ENCODE results near the gene GOLGA8G.
"Not testable (repeated sequence)": the region's sequence is repeated elsewhere in the genome, so short reads cannot be mapped to it uniquely, and the experiment has no call there.

Gene GOLGA8G, protein sequence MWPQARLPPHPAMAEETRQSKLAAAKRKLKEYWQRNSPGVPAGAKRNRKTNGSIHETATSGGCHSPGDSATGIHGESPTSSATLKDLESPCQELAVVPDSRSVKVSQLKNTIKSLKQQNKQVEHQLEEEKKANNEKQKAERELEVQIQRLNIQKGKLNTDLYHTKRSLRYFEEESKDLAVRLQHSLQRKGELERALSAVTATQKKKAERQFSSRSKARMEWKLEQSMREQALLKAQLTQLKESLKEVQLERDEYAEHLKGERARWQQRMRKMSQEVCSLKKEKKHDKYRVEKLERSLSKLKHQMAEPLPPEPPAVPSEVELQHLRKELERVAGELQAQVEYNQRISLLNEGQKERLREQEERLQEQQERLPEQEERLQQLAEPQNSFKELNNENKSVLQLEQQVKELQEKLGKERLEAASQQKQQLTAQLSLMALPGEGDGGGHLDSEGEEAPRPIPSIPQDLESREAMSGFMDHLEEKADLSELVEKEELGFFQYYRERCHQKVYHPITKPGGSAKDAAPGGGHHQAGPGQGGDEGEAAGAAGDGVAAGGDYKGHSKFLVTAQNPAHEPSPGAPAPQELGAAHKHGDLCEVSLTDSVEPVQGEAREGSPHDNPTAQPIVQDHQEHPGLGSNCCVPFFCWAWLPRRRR

DNA sequence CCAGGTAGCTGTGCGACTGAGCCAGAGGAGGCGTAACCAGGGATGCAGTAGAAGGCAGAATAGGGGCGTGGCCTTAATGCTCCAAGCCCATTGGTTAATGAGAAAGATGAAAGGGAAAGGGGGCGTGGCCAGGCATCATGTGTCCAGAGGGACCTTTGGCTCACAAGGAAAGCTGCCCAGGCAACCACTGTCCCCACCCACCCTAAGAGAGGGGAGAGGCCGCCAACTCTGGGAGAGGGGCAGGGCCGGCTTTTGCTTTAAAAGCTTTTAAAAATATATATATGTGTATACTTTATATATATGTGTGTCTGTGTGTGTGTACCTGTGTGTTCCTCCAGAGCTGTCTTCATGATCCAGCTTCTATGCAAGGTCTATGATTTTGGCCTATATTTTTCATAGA, at the start of gene GOLGA8G:
Gene GOLGA8G, minus strand, starts transcription at position 18 of the 400 bp plus-strand sequence. CDS start 62 bp downstream, outside the sequence.
- not testable (repeated sequence) for DNase-seq (ENCODE audit: low spot score)

DNA sequence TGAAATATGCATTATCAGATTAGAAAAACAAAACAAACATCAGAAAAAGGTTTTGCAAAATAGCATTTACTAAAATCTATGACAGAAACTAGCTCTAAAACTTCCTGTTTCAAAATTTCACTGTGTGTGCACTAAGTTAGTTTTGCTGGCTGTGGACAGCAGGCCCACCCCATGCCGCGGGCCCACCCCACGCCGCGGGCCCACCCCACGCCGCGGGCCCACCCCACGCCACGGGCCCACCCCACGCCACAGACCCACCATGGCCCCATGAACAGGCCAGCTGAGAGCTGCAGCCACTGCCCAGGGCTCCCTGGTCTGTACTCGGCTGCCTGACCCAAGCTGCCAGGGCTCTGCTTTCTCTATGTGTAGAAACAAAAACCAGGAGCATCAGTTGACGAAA, 40.6 kb upstream of the GOLGA8G start:
- DNase-seq (ENCODE audit: low spot score): not testable (repeated sequence)

DNA sequence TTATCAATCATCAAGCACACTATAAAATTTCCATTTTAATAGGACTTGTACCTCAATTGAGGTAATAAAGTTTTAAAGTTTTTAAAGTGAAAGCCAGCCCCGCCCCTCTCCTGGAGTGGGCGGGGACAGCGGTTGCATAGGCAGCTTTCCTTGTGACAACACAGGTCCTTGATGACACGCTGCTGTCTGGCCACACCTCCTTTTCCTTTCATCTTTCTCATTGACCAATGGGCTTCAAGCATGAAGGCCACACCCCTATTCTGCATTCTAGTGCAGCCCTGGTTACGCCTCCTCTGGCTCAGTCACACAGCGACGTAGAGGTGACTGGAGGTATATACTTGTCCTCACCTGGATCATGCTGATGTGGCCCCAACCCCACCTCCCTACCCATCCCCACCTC, 20.5 kb upstream of the GOLGA8G start, which contains the start of gene GOLGA6L25:
Gene GOLGA6L25, plus strand, starts transcription at position 301 of the 400 bp plus-strand sequence. Its CDS starts 61 bp downstream, at position 362.
- not testable (repeated sequence) for DNase-seq (ENCODE audit: low spot score)

DNA sequence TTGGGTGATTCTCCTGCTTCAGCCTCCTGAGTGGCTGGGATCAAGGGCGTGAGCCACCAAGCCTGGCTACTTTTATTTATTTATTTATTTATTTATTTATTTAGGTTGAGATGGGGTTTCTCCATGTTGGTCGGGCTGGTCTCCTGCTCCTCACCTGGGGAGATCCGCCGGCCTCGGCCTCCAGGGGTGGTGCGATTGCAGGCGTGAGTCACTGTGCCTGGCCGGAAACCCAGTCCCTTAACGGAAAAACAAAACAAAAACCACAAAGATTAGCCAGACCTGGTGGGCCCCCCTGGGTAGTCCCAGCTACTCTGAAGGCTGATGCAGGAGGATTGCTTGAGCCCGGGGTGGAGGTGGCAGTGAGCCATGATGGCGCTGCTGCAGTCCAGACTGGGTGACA, 17.6 kb downstream of the GOLGA8G start:
- DNase-seq (ENCODE audit: low spot score): not testable (repeated sequence)

DNA sequence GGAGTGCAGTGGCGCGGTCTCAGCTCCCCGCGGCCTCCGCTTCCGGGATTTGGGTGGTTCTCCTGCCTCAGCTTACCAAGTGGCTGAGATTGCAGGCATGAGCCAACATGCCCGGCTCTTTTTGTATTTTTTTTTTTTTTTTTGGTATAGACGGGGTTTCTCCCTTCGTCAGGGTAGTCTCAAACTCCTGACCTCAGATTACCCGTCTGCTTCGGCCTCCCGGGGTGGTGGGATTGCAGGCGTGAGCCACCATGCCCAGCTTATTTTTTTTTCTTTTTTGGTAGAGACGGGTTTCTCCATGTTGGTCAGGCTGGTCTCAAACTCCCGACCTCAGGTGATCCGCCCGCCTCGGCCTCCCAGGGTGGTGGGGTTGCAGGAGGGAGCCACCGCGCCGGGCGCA, 18.6 kb downstream of the GOLGA8G start:
- not testable (repeated sequence) for DNase-seq (ENCODE audit: low spot score)

DNA sequence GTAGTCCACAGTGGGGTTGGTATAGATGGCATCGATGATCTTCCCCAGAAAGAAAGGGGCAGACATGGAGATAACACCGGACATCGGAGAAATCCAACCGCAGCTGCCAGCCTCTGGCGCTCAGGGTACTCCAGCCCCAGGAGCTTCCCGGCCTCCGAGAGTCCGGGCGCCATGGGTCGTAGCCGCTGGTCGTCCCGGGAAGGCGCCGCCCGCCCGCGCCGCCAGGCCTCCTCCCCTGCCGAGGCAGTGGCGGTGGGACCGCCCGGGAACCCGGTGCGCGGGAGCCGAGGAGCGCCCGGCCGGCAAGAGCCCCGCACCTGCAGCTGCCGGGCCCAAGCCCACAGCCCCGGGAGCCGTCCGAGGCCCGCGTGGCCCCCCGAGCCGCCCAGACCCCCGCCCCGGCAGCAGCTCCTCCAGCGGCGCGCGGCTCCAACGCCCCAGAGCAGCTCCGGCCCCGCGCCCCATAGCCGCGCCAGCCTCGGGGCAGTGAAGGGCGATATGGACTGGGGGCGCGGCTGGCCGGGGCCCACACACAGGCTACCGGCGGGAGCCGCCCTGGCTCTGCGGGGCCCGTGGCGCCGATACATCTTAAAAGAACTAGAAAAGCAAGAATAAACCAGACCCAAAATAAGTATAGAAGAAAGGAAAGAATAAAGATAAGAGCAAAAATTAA, 24.4 kb downstream of the GOLGA8G start:
- DNase-seq (ENCODE audit: low spot score): not testable (repeated sequence)

DNA sequence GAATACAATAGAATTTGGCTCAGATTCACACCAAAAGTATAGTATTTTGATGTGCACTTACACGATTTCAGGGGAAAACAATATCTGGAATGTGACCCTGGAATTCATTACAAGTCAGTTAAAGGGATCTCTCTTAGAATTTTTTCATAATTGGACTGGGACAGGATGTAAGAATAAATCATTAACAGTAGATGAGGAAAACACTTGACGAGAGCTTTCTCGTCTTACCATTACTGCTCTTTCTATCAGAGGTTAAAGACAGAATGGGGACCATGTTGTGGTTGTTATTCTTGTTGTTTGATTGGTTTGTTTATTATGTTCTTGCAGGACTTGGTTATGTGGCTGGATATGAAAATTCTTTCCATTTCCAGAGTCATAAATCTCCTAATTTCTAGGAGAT, 51.4 kb downstream of the GOLGA8G start:
- not testable (repeated sequence) for DNase-seq (ENCODE audit: low spot score)
